Measurements from ENCODE around the gene FUT2.
A peak's percentile ranks its signal among the peaks of the same experiment; 100 is the strongest.
"Not testable (repeated sequence)": the region's sequence is repeated elsewhere in the genome, so short reads cannot be mapped to it uniquely, and the experiment has no call there.

The FUT2 gene

GRCh38 chr19:48705431-48705830, 9.7 kb downstream of the FUT2 start:
- DNase-seq: peak in 1 of 2 experiments; percentile 65

- DNase-seq: no peak
Observed at GRCh38 chr19:48708471-48708870, 12.7 kb downstream of the FUT2 start.

DNA sequence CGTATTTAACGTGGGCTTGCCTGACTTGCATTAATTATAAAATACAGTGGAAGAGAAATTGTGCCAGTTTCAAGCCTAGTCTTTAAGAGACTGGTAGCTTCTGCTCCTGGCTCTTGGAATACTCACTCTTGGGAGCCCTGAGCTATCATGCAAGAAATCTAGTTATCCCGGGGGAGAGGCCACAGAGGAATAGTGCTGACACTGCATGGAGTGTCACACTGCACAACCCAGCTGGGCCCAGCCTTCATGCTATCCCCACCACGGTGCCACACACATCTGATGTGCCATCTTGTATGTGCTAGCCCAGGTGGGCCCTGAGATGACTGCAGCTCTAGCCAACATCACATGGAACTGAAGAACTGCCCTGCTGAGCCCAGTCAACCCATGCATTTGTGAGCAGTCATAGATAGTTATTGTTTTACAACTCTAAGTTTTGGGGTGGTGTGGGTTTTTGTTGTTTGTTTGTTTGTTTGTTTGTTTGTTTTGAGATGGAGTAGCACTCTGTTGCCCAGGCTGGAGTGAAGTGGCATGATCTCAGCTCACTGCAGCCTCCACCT, 15.4 kb downstream of the FUT2 start:
- no peak for DNase-seq

- DNase-seq: no peak
Observed at GRCh38 chr19:48713041-48713863, 17.5 kb downstream of the FUT2 start.

DNA sequence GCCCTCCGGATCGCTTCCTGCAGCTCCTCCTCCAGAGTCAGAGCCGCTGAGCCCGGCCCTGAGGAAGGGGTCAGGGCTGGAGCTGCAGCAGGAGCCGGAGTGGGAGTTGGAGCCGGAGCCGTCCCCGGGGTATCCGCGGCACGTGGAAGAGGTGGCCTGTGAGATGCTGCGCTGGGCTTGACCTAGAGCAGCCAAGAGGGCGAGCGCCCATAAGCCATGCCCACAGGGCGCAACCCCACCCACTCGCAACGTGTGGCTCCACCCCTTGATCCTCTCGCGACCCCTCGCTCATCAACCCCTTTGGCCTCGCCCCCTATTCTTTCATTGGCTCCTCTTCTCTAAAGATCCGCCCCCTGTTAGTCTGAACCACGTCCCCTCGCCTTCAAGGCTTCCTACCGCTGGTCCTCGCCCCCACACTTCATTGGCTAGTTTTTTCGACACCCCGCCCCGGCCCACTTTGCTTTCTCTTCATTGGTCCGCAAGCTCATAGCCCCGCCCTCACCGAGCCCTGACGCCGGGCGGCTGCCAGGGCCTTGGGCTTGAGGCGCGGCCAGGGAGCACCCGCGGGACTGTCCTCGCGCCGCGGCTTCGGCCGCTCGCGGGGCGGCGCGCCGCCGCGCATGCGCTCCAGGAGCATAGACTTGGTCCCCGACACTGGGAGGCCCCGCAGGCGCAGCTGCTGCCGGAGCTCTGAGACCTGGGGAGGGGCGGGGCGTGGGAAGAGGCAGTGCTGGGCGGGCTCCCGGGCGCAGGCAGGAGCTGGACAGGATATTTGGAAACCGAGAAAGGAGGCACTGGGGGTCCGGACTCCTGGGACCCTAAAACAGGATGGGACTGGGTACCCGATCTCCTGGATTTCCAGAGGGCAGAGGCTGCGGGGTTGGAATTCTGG, 18.3 kb downstream of the FUT2 start:
- peak; percentile 100 for DNase-seq

- DNase-seq: no peak
Observed at GRCh38 chr19:48714759-48715675, 19.2 kb downstream of the FUT2 start.

DNA sequence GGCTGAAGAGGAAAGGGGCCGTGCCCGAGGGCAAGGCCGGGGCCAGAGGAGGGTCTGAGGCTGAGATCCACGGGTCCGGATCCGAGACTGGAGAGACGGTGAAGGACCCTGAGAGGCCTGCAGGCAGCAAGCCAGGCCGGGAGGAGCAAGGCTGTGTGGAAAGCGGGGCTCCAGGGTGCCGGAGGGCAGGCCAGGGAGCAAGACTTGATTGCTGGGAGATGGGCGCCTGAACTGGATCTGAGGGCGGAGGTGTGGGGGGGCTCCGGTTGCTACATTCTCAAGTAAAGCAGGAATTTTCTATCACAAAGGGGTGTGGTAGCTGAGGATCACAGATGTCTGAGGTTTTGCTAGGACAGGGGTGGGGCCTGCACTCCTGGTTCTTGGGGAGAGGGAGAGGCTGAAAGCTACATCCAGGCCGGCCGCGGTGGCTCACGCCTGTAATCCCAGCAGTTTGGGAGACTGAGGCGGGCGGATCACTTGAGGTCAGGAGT, 20.0 kb downstream of the FUT2 start:
- DNase-seq: no peak

- no peak for DNase-seq
Observed at GRCh38 chr19:48716562-48717291, 21.0 kb downstream of the FUT2 start.

DNA sequence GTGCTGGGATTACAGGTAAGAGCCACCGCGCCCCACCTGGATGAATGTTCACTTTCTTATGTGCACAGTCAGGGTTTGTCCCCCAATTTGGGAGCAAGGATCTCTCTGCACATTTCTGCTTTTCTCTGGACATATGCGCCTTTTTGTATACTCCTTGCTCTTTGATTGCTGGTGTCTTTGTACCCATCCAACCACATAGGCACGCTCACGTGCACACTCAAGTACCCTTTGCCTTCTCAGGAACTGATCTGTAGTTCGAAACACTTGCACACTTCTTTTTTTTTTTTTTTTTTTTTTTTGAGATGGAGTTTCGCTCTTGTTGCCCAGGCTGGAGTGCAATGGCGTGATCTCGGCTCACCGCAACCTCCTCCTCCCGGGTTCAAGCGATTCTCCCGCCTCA, 22.3 kb downstream of the FUT2 start:
- DNase-seq: not testable (repeated sequence)

DNA sequence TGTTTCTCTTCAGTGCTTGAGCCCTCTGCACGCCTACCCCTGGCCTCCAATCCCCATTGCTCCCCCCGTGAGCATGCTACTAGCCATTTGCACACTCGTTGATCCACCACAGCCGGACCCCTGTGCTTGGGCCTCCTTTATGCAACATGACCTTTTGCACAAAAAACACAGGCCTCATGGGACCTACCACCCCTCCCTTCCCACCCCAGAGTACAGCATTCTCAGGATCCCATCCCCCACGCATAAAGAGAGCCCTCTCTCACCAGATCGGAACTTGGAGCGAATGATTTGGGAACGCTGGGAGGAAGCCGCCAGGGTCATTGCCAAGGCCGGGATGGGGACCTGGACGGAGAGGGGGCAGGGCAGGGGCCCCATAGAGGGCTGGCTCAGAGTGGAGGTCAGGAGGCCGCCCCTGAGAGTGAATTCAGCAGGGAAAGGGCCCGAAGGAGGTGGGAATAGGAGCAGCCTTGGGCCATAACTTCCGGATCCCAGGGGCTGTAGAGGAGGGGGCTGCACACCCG, 23.0 kb downstream of the FUT2 start:
- no peak for DNase-seq

- peak in 1 of 2 experiments; percentile 74 for DNase-seq
Observed at GRCh38 chr19:48719263-48720171, 23.7 kb downstream of the FUT2 start, which contains the start of gene MAMSTR. Gene MAMSTR, minus strand, starts transcription at chr19:48719725. Its CDS starts 694 bp downstream, at chr19:48719031.

- DNase-seq: no peak
Observed at GRCh38 chr19:48720251-48720612, 24.5 kb downstream of the FUT2 start.

DNA sequence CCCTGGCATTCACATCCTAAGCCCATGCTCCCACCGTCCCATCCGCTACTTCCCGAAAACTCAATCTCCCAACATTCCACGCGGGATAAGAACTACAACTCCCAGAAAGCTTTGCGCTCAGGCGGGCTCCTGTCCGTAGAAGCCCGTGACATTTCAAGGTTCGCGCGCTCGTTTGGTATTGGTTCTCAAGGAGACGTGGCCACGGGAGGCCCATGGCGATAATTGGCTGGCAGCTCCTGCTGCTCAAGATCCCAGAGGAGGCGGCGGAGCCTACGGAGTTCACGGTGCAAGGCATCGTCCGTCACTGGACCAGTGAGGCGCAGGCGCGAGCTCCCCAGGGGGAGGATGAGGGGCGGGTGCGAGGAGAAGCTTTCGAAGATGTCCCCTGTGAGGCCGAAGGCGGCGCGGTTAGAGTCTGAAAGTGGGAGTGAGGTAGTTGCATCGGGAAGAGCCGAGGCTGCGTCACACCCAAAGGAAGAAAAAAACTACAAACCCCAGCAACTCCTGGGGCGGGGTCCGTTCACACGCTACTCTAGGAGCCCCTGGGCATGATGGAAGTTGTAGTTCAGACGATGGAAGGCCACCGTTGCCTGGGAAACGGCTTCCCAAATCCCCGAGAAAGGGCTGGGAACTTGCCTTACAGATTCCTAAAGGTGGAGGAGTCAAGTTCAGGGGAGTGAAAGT, 25.0 kb downstream of the FUT2 start:
- peak; percentile 99 to 100 for DNase-seq

DNA sequence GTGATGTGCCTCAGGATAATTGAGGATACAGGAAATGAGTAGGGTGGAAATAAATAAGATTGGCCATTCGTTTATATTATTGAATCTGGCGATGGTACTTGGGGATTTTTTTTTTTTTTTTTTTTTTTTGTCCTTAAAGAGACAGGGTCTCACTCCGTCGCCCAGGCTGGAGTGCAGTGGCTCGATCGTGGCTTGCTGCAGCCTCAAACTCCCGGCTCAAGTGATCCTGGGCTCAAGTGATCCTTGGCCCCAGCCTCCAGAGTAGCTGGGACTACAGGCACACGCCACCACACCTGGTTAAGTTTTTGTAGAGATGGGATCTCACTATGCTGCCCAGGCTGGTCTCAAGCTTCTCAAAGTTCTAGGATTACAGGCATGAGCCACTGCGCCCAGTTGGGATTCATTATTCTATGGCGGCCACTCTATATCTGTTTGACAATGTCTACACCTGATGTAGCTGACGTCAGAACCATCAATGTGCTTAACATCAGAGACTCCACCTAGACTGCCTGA, 26.5 kb downstream of the FUT2 start:
- no peak for DNase-seq

DNA sequence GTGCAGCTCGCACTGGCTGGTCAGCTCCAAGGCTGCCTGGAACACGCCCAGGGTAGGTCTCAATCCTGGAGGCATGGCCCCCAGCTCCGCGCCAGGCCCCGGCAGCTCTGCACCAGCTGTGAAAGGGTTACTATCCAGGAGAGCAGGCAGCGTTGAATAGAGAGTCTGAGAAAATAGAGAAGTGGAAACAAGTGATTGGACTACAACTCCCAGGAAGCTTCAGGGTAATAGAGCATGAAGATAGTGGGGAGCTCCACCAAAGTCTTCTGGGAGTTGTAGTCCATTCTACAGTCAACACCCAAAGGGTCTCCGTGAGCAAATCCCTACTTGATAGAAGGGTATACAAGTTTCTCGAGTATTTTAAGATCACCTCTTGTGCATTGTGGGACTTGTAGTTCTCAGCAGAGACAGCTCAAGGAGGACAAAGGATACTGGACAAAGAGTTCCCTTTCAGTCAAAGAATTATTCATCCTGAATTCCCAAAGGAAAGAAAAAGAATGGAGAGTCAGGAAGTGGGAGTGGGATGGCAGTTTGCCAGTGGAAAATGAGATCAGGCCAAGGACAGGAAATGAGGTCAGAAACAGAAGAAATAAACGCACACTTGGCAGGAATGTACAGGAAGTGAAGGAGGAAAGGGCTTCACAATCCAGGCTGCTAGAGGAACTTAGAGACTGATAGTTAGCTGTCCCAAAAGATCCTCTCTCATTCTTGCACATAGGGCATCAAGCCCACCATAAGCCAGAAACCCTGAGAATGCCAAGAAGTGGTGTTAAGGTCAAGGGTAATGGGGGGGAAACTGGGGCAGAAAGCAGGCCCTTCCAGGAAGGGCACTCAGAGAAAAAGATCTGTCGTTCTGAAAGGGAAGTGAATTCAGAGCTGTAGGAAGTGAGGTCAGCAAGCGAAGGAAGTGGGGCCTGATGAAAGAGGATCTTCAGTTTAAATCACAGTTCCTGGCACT, 29.3 kb downstream of the FUT2 start:
- peak in 1 of 2 experiments; percentile 53 for DNase-seq

GRCh38 chr19:48726556-48726955, 30.8 kb downstream of the FUT2 start:
- DNase-seq: no peak

GRCh38 chr19:48728911-48729664, 33.3 kb downstream of the FUT2 start:
- DNase-seq: no peak
